CD8-positive, alpha-beta memory T cell (primary cell): ENCODE data around the gene PPP1R1C. TPM values are rescaled to one million over a fixed set of nuclear protein-coding genes. Genes with fewer than 3 reads are reported as not detected.

ENCODE experiments used
- CTCF ChIA-PET: fragments of 350-600 bp; sonication (Branson Sonifier 250); formaldehyde crosslinking; loops from one replicate; lab custom pipeline; 2021; ENCODE audit warnings: antibody characterized with exemption; lab: Charles Lee
- POLR2A ChIA-PET: fragments of 350-600 bp; sonication (Branson Sonifier 250); formaldehyde crosslinking; loops from one replicate; lab custom pipeline; 2021; ENCODE audit warnings: antibody characterized with exemption; lab: Charles Lee
- DNase-seq, 5 donors: peaks; one replicate each; pipeline versions ENCODE4 v3.0.0 to v3.0.0-alpha.2; 2020 to 2022; ENCODE audit warnings: mixed read lengths in 1 of 5
- H3K27ac ChIP-seq: one replicate; pipeline ENCODE4 v1.7.0; 2013; ENCODE audit warnings: low read depth, mild to moderate bottlenecking, low read length, moderate library complexity
- H3K27me3 ChIP-seq: 2 replicates; pipeline ENCODE4 v1.7.0; 2013; ENCODE audit warnings: low read length, mild to moderate bottlenecking; ENCODE audit not compliant: insufficient read depth, poor library complexity, severe bottlenecking
- H3K36me3 ChIP-seq: 2 replicates; pipeline ENCODE4 v1.7.0; 2013; ENCODE audit warnings: mild to moderate bottlenecking, low read length, moderate library complexity; ENCODE audit not compliant: insufficient read depth
- H3K4me1 ChIP-seq: 2 replicates; pipeline ENCODE4 v1.7.0; 2013; ENCODE audit warnings: mild to moderate bottlenecking, low read length, moderate library complexity; ENCODE audit not compliant: insufficient read depth
- H3K4me3 ChIP-seq: 2 replicates; pipeline ENCODE4 v1.7.0; 2013; ENCODE audit warnings: mild to moderate bottlenecking, low read length
- H3K9me3 ChIP-seq: 2 replicates; pipeline ENCODE4 v1.7.0; 2013; ENCODE audit warnings: mild to moderate bottlenecking, low read length
- H3K27ac Mint-ChIP-seq, 8 donors: one replicate each; pipeline ENCODE4 v1.8.0; 2020 to 2021; ENCODE audit warnings: mixed read lengths in 8 of 8, mild to moderate bottlenecking in 6 of 8, inconsistent platforms in 3 of 8, moderate library complexity in 3 of 8
- H3K27me3 Mint-ChIP-seq, 2 donors: one replicate each; pipeline ENCODE4 v1.8.0; 2020 to 2021; ENCODE audit warnings: mixed read lengths in 2 of 2, mild to moderate bottlenecking in 1 of 2, moderate library complexity in 1 of 2
- H3K36me3 Mint-ChIP-seq, 3 donors: one replicate each; pipeline ENCODE4 v1.8.0; 2020 to 2021; ENCODE audit warnings: mixed read lengths in 3 of 3, inconsistent platforms in 1 of 3, mild to moderate bottlenecking in 1 of 3
- H3K4me1 Mint-ChIP-seq, 3 donors: one replicate each; pipeline ENCODE4 v1.8.0; 2020 to 2021; ENCODE audit warnings: mixed read lengths in 3 of 3, inconsistent platforms in 1 of 3, mild to moderate bottlenecking in 1 of 3
- H3K4me3 Mint-ChIP-seq, 7 donors: one replicate each; pipeline ENCODE4 v1.8.0; 2020 to 2021; ENCODE audit warnings: mixed read lengths in 7 of 7, mild to moderate bottlenecking in 6 of 7, moderate library complexity in 4 of 7, inconsistent platforms in 2 of 7
- H3K9me3 Mint-ChIP-seq, 5 donors: one replicate each; pipeline ENCODE4 v1.8.0; 2020 to 2022; ENCODE audit warnings: mixed read lengths in 5 of 5, mild to moderate bottlenecking in 3 of 5, moderate library complexity in 2 of 5, inconsistent platforms in 1 of 5
- polyA plus RNA-seq: library from polyadenylated mRNA; unstranded; fragments of 300-500 nt; fragmentation: Illumina TruSeq; gene quantifications from one replicate; pipeline ENCODE4 v1.2.3, GENCODE V29; 2021
- total RNA-seq, 2 experiments: library from RNA; stranded (reverse); gene quantifications; one replicate each; pipeline ENCODE4 v1.2.3, GENCODE V29; 2021

PPP1R1C gene
- total and polyA plus RNA-seq, 3 experiments from 2014 or later: not detected

- H3K4me3 Mint-ChIP-seq: no peak overlapping the region
- H3K27ac Mint-ChIP-seq: no peak overlapping the region
These were observed 64.9 kb downstream of the PPP1R1C start for GRCh38 chr2:182050333-182051135.

GRCh38 chr2:182055993-182056392 is 70.3 kb downstream of the PPP1R1C start:
- Histone ChIP-seq H3K27ac (no peak overlapping the region), H3K27me3 (no peaks in the 10 kb centered on the region), H3K9me3 (no peaks in the 10 kb centered on the region), H3K4me1 (no peaks in the 10 kb centered on the region), H3K36me3 (no peaks in the 10 kb centered on the region), H3K4me3 (no peak overlapping the region)
- H3K36me3 Mint-ChIP-seq: no peaks in the 10 kb centered on the region
- H3K9me3 Mint-ChIP-seq: peaks cover 0 to 4% (median 0%) of the 10 kb centered on the region in 5 donors
- DNase-seq: no peak
- ChIA-PET POLR2A (no interaction called here), CTCF (no interaction called here)
- peaks cover 0 to 21% of the 10 kb centered on the region in 2 donors for H3K27me3 Mint-ChIP-seq
- H3K4me3 Mint-ChIP-seq: no peak overlapping the region
- no peaks in the 10 kb centered on the region for H3K4me1 Mint-ChIP-seq
- H3K27ac Mint-ChIP-seq: no peak overlapping the region

More at GRCh38 chr2:182050333-182051135, 64.9 kb downstream of the PPP1R1C start:
- Histone ChIP-seq H3K4me3 (no peak overlapping the region), H3K36me3 (no peaks in the 10 kb centered on the region), H3K27ac (no peak overlapping the region), H3K4me1 (no peaks in the 10 kb centered on the region), H3K9me3 (no peaks in the 10 kb centered on the region), H3K27me3 (no peaks in the 10 kb centered on the region)
- CTCF ChIA-PET: no interaction called here
- no peaks in the 10 kb centered on the region for H3K4me1 Mint-ChIP-seq
- H3K27me3 Mint-ChIP-seq: peaks cover 0 to 4% of the 10 kb centered on the region in 2 donors
- H3K9me3 Mint-ChIP-seq: no peaks in the 10 kb centered on the region
- no peak for DNase-seq
- no peaks in the 10 kb centered on the region for H3K36me3 Mint-ChIP-seq
- POLR2A ChIA-PET: no interaction called here

DNA sequence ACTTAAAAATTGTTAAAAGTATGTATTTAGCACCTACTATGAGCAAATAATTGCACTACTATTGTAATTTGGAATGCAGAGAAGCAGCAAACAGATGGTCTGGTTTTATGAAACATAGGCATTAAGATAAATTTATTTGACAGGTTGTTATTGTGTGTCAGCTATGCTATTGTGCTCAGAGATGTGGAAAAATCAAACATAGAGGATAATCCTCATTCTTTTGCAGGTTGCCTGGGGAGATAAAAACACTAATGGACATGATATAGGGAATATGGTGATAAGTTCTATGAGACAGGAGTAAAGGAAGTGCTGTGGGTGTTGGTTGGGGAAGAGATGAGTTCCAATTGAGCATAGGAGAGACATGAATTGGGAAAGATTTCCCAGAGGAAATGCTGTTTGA is 71.3 kb downstream of the PPP1R1C start:
- Histone ChIP-seq H3K36me3 (no peaks in the 10 kb centered on the region), H3K27ac (no peak overlapping the region), H3K9me3 (no peaks in the 10 kb centered on the region), H3K4me3 (no peak overlapping the region), H3K4me1 (no peaks in the 10 kb centered on the region), H3K27me3 (no peaks in the 10 kb centered on the region)
- no peak for DNase-seq
- ChIA-PET CTCF (no interaction called here), POLR2A (no interaction called here)
- peaks cover 0 to 4% (median 0%) of the 10 kb centered on the region in 5 donors for H3K9me3 Mint-ChIP-seq
- H3K27me3 Mint-ChIP-seq: peaks cover 0 to 21% of the 10 kb centered on the region in 2 donors
- H3K27ac Mint-ChIP-seq: no peak overlapping the region
- no peaks in the 10 kb centered on the region for H3K4me1 Mint-ChIP-seq
- H3K36me3 Mint-ChIP-seq: no peaks in the 10 kb centered on the region
- H3K4me3 Mint-ChIP-seq: no peak overlapping the region

GRCh38 chr2:182058056-182058455 is 72.4 kb downstream of the PPP1R1C start:
- POLR2A ChIA-PET: no interaction called here
- Histone ChIP-seq H3K4me3 (no peak overlapping the region), H3K4me1 (no peaks in the 10 kb centered on the region), H3K36me3 (no peaks in the 10 kb centered on the region), H3K9me3 (no peaks in the 10 kb centered on the region), H3K27me3 (no peaks in the 10 kb centered on the region), H3K27ac (no peak overlapping the region)
- DNase-seq: no peak
- Mint-ChIP-seq H3K9me3 (peaks cover 0 to 4% (median 0%) of the 10 kb centered on the region in 5 donors), H3K27ac (no peak overlapping the region), H3K36me3 (no peaks in the 10 kb centered on the region), H3K27me3 (peaks cover 0 to 21% of the 10 kb centered on the region in 2 donors), H3K4me3 (no peak overlapping the region), H3K4me1 (no peaks in the 10 kb centered on the region)
- CTCF ChIA-PET: no interaction called here

- H3K36me3 ChIP-seq: no peaks in the 10 kb centered on the region
- ChIA-PET CTCF (no interaction called here), POLR2A (no interaction called here)
- Mint-ChIP-seq H3K27ac (no peak overlapping the region), H3K4me3 (no peak overlapping the region), H3K36me3 (no peaks in the 10 kb centered on the region), H3K27me3 (peaks cover 0 to 15% of the 10 kb centered on the region in 2 donors), H3K4me1 (no peaks in the 10 kb centered on the region), H3K9me3 (peaks cover 0 to 4% (median 0%) of the 10 kb centered on the region in 5 donors)
- H3K4me3 ChIP-seq: no peak overlapping the region
- no peak for DNase-seq
- H3K9me3 ChIP-seq: no peaks in the 10 kb centered on the region
- H3K27me3 ChIP-seq: no peaks in the 10 kb centered on the region
- no peaks in the 10 kb centered on the region for H3K4me1 ChIP-seq
- no peak overlapping the region for H3K27ac ChIP-seq
These were observed 76.1 kb downstream of the PPP1R1C start for GRCh38 chr2:182061739-182062138.

DNA sequence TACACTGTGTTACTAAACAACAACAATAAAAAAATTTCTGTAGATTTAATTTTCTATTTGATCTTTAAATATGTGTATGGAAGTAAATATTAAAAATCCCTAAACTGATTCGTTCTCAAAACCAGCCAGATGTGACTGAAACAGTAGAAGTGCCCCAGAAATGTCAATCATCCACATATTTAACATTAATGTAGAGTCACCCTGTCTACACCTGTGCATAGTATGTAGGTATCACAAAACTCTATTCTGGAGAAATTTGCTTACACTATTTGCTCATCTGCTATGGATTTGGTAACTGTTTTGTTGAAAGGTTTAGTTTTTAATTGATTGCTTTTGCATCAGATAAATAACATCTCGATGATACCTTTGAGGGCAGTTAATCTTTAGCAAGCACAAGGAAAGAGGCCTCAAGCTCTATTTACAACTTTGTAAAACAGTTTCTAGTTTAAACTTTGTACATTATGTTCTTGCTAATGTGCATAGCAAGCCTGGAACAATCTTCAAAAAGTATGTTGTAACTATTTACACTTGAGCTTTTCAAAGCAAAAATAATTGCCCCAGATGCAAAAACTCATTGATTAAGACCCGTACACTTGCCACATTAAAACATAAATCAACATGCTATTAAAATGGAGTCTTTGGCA is 76.8 kb downstream of the PPP1R1C start:
- peaks cover 0 to 4% (median 0%) of the 10 kb centered on the region in 5 donors for H3K9me3 Mint-ChIP-seq
- no peak overlapping the region for H3K27ac Mint-ChIP-seq
- POLR2A ChIA-PET: no interaction called here
- no peak overlapping the region for H3K4me3 Mint-ChIP-seq
- no peak overlapping the region for H3K27ac ChIP-seq
- no peaks in the 10 kb centered on the region for H3K4me1 Mint-ChIP-seq
- no peaks in the 10 kb centered on the region for H3K4me1 ChIP-seq
- H3K4me3 ChIP-seq: no peak overlapping the region
- H3K36me3 Mint-ChIP-seq: no peaks in the 10 kb centered on the region
- no peaks in the 10 kb centered on the region for H3K27me3 ChIP-seq
- H3K27me3 Mint-ChIP-seq: peaks cover 0 to 10% of the 10 kb centered on the region in 2 donors
- CTCF ChIA-PET: no interaction called here
- H3K9me3 ChIP-seq: no peaks in the 10 kb centered on the region
- no peak for DNase-seq
- H3K36me3 ChIP-seq: no peaks in the 10 kb centered on the region

- CTCF ChIA-PET: no interaction called here
- peaks cover 0 to 1% of the 10 kb centered on the region in 2 donors for H3K27me3 Mint-ChIP-seq
- no peak for DNase-seq
- H3K36me3 Mint-ChIP-seq: no peaks in the 10 kb centered on the region
- no peaks in the 10 kb centered on the region for H3K27me3 ChIP-seq
- H3K36me3 ChIP-seq: no peaks in the 10 kb centered on the region
- no peaks in the 10 kb centered on the region for H3K4me1 ChIP-seq
- H3K9me3 Mint-ChIP-seq: no peaks in the 10 kb centered on the region
- no peaks in the 10 kb centered on the region for H3K9me3 ChIP-seq
- H3K27ac Mint-ChIP-seq: peak overlapping the region in 1 of 8 donors; percentile 6
- no peak overlapping the region for H3K27ac ChIP-seq
- H3K4me1 Mint-ChIP-seq: no peaks in the 10 kb centered on the region
- no peak overlapping the region for H3K4me3 Mint-ChIP-seq
- POLR2A ChIA-PET: no interaction called here
- H3K4me3 ChIP-seq: no peak overlapping the region
These were observed 78.5 kb downstream of the PPP1R1C start for GRCh38 chr2:182064019-182064778.
